GM19467 (cell line): ENCODE measurements around the gene MAD2L2.

ENCODE experiments used
- ATAC-seq: cut with Tn5 transposase; IDR thresholded peaks from one replicate; pipeline ENCODE4 v1.9.1; 2021; ENCODE audit warnings: mild to moderate bottlenecking, moderate library complexity; ENCODE audit not compliant: unreplicated experiment

The MAD2L2 gene

GRCh38 chr1:11638121-11638520, 42.8 kb downstream of the MAD2L2 start:
- ATAC-seq = no peak

DNA sequence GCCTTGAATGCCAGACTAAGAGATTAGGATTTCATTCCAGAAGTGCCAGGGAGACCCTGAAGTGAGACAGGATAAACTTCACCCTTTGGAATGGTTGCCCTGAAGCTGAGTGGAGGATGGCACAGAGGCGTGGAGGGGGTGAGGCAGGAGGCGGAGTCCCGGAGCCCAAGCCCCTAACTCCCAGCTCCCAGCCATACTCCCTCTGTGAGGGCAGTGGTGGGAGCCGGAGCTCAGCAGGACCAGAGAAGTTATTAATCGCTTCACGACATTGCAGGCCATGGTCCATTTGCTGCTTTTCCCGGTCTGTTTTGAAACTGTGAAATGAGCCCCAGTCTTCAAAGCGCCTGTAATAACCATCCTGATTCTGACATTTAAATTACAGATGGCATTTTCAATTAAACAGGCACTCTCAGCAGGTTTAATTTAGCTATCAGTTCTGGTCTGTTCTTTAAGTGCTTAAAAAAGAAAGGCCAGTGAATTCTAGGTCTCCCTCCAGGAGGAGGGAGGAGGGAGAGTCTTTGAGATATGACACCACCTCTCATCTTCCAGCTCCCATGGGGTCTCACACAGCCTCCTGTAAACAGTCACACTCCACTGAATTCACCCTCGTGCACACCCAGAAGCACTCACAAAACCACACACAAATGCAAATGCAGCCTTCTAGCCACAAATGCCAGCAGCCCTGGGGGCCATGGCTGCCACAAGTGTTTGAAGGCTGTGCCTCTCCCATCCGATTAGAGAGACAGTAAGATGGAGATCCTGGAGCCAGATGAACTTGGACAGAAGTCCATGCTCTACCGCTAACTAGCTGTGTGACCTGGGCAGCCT, 46.4 kb downstream of the MAD2L2 start:
- no peak for ATAC-seq

DNA sequence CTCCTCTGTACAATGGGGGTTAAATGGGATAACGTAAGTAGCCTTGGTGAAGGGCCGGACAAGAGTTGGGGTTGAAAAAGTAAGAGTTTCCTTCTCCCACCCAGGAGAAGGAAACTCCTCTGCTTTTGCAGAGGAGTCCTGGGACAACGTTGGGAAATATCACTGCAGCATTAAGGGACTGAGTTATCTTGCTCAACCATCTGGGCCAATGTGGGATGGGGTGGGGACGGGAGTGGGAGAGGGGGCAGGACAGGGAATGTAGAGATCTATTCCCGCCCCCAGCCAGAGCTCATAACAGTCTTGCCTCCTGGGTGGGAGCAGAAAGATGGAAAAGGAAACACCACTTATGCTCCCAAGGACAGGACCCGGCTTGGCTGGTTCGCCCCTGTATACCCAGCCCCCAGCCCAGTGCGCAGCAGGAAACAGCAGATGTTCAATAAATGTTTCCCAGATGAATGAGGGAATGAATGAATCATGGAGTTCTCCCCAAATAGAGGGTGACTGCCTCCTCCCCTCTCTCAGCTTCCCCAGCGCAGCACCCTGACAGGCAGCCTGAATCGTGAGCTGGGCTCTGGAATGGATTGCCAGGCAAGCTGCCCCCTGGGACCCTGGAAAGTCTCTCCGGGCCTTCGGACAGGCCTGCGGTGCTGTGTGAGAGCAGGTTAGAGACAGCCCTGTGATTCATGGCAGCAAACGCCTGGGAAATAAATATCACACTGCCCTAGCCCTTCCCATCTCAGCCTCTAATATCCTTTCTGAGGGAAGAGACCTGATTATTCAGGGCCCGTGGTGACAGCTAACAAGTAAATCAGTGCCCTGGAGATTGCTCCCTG, 51.5 kb downstream of the MAD2L2 start:
- no peak for ATAC-seq

DNA sequence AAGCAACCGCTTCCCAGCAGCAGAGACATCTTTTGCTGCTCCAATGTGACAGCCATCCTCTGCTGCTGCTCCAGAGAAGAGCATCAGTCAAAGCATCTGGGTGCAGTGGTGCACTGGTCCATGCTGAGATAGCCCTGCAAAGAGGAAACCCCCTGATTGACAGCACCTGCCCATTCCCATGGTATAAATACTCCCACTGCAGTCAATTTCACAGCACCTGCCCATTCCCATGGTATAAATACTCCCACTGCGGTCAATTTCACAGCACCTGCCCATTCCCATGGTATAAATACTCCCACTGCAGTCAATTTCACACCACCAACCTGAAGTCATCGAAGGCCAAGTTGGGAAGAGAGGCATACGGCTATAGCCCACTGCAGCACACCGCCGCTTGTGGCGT, 52.2 kb downstream of the MAD2L2 start:
- no peak for ATAC-seq

DNA sequence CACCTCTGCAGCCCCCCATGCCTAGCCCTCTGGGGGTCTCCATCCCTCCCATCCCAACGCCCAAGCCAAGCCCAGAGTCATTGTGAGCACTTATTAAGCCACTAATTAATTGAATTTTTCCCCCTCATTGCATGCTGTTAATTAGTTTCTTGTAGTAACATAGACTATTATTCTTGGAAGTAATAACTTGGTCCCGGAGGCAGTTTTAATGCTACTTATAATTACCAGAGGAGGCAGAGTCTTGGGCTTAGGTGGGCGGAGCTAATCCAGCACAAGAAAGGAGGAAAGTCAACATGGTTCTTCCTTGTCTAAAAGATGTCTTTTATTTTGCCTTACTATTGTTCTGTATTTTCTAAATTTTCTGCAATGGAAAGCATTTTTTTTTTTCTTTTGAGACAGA, 54.4 kb downstream of the MAD2L2 start:
- ATAC-seq = no peak
